CD4-positive, alpha-beta T cell treated with Interleukin-10 for 1 hour (primary cell): ENCODE data around the gene LMBR1L.
"Not testable (repeated sequence)": the region's sequence is repeated elsewhere in the genome, so short reads cannot be mapped to it uniquely, and the experiment has no call there.

ENCODE experiments used
- DNase-seq: peaks from one replicate; pipeline ENCODE4 v3.0.0-alpha.2; 2020

Gene LMBR1L

DNA sequence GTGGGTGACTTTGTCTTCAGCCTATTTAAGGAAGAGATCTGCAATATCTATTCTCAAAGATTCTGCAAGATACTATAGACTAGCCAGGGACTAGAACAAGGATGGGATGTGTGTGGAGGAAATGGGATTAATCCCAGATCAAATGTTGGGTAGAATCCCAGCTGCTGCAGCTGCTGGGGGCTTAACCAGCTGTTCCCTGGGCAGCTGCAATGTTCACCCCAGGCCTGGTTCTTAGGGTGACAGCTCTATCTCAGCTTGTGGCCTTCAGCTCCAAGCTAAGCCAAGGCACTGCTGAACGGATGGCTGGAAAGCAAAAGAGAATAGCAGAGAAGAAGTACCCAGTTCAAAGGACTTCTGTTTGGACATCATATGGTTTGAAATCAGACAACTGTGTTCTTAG, 30.9 kb downstream of the LMBR1L start:
- DNase-seq = no peak

DNA sequence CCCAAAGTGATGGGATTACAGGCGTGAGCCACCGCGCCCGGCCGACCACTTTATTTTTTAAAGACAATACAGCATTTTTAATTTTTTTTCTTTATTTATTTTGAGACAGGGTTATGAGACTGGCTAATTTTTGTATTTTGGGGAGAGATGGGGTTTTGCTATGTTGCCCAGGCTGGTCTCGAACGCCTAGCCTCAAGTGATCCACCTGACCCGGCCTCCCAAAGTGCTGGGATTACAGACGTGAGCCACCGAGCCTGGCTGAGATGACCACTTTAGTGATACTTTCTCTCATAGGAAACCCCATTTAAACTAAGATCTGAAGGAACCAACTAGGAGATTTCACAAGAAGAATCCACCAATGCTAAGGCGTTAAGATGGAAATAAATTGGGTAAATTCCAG, 39.7 kb downstream of the LMBR1L start:
- no peak for DNase-seq

DNA sequence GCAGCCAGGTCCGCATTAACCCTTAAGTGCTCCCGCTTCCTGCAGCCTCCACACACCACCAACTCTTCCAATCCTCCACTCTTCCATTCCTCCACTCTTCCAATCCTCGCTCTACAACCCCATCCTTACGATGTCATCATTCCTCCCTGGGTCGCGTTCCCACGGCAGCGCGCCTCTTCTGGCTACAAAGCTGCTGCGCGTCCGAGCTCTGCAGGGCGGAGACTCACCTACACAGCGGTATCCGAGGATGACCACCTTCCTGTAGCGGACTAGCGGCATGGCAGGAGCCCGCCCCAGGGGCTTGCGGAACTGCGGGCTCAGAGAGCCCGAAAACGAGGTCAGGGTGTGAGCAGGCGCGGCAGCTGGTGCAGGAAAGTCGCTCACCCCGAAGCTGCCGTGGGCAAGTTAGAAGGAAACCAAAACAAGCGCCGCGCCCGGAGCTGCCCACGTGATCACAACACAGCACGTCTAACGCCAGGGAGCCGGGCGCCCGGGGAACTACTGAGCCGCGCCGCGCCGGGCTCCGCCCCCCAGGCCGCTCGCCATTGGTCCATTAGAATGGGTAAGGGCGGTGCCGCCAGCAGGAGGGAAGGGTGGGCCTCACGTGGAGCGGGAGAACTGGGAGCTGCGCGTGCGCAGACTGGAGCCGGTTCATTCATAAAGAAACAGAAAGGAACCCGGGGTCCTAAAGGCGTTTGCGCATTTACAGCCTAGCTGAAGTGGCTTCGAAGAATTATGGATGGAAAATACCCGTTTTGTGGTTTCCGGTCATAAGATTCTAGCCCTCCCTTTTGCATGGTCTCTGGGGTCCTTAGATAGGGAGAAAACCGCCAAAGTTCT, 40.9 kb downstream of the LMBR1L start, which contains the start of gene RHEBL1:
RHEBL1 (minus strand) TSS at position 473 of the 840 bp plus-strand sequence; CDS start at position 279, 194 bp downstream.
- DNase-seq = peak; percentile 99

GRCh38 chr12:49068879-49069506, 41.7 kb downstream of the LMBR1L start:
- DNase-seq = no peak

- DNase-seq = no peak
These were observed 44.5 kb downstream of the LMBR1L start for GRCh38 chr12:49066120-49066519.

- DNase-seq = no peak
These were observed 45.9 kb downstream of the LMBR1L start for GRCh38 chr12:49064767-49065152.

DNA sequence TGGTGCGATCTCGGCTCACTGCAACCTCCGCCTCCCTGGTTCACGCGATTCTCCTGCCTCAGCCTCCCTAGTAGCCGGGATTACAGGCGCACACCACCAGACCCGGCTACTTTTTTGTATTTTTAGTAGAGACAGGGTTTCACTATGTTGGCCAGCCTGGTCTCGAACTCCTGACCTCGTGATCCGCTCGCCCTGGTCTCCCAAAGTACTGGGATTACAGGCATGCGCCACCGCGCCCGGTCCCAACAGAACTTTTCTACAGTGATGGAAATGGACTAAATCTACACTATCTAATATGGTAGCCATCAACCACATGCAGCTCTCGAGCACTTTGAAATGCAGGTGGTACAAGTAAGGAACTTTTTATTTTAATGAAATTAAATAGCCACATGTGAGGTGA, 48.7 kb downstream of the LMBR1L start:
- DNase-seq = not testable (repeated sequence)

- DNase-seq = no peak
These were observed 49.4 kb downstream of the LMBR1L start for GRCh38 chr12:49061157-49061650.

- DNase-seq = peak; percentile 91
These were observed 50.1 kb downstream of the LMBR1L start, which contains the start of gene KMT2D for GRCh38 chr12:49060237-49061156. KMT2D (minus strand) TSS chr12:49060794; CDS start chr12:49055324, 5,470 bp downstream.

- DNase-seq = peak; percentile 18
These were observed 51.1 kb downstream of the LMBR1L start for GRCh38 chr12:49059299-49060171.

DNA sequence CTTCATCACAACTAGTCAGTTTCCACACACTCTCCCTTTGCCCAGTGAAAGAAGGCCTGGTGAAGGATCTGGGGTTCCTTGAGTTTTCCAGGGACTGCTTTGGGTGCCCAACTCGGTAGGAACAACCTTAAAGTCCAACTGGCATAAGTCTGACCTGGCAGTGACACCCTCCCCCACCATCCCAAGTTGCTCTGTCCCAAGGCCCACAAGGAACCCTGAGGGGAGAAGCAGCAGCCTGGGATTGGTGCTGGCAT, 51.7 kb downstream of the LMBR1L start:
- DNase-seq = no peak

- no peak for DNase-seq
These were observed 52.1 kb downstream of the LMBR1L start for GRCh38 chr12:49058366-49059044.

DNA sequence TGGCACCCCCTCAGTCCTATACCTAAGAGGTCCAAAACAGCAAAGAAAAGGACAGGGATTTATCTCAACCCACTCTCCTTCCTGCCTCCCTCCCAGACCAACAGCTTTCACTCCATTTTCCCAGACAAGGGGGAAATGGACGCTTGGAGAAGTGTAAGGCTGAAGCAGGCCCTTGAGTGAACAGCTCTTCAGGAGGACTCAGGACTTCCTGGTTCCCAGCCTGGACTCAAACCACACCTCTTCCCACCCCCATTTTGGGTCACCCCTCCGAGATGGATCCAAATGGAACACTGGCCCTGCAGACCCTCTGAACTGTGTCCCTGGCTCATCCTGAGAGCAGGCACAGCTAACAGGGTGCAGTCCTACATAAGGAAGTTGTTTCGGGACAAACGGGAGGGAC, 52.8 kb downstream of the LMBR1L start:
- no peak for DNase-seq

DNA sequence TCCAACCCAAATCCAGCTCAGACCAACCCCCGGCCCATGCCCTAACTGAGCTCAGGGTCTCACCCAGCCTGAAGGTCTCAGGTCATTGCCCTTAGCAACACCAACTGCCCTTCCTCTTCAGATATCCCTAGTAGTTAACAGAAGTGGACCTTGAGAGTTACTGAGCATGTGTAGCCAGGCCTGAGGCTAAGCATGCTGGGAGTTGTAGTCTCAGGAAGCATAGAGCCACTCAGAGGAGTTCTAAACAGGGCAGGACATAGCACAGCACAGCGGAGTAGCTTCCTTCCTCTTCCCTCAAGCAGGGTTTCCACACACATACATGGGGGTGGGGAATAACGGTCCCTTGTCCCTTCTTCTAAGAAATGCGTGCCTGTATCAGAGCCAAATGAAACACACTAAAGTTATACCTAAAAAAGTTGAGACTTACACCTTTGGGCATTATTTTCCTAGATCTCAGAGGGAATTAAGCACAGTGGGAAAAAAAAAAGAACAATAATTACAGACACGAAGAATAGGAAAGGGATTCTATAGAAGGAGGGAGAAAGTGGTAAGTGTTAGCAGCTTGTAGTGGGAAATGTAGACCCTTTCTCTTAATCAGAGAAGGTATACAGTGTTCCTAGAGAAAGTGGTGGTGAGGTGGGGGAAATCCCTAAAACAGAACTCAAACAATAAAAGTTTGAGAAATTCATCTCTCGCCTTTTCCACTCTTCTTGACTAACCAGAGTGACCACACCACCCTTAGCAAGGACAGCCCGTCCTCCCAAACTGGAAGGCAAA, 54.5 kb downstream of the LMBR1L start:
- DNase-seq = peak; percentile 77

GRCh38 chr12:49055092-49055491, 55.6 kb downstream of the LMBR1L start:
- no peak for DNase-seq

DNA sequence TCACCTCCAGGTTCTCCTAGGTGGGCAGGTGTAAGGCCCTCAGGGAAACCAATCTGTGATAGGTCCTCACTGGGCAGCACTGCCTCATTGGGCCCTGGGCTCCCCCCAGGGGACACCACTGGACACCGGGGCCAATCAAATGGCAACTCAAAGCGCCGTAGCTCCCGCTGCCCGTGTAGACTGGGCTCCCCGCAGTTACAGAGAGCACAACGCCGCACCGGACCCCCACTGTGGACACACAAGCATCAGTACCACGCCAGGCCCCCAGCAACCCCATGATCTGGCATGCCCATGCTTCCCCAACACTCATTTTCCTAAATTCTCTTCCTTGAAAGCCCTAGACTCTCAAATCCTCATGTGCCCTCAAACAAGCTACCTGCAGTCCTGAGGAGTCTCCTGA, 56.1 kb downstream of the LMBR1L start:
- DNase-seq = no peak

DNA sequence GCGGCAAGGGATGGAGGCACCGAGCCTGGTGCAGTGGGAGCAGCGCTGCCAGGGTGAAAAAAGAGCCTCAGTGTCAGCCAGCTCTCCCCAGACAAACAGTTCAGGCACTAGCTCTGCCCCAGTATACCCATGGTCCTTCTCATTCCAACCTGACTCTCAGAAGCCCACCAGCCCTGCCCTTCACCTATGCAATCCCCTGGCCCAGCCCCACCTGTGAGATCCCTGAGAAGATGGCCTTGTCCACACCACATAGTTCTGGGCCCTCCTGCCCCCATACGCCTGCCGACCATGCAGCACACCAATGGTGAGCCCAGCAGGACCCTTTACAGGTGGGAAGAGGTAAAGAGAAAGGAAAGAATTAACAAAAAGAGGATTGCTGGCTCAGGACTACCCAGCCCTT, 56.6 kb downstream of the LMBR1L start:
- no peak for DNase-seq

DNA sequence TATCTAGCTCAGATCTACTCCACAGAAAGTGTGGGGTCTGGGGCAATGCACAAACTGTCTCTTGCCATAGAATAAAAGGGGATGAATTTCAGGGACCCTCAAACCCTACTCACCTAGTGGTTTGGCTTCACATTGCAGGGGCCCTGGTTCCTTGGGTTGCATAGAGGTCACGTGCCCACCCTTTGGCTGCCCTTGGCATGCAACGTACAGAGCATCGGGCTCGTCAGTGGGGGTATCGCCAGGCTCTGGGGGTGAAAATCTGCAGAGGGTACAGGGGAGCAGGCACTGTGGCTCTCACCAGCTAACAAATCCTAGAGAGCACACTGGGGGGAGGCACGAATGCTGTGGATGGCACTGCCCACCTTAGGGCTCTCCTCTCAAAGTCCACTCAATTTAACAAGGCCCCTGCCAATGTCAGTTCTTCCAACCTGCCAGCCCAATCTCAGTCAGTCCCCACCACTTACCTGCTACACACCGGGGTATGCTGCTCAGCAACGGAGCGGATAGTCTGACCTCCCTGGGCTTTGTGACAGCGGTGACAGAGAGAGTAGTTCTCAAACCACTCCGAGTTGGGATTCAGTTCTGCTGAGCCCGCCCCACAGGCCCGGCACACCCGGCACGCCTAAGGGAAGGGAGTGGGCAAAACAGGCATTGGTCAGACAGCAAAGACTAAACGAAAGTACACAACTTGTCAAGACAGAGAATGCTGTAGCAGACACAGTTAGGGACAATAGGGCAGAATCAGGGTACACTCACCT, 58.0 kb downstream of the LMBR1L start:
- DNase-seq = no peak

- DNase-seq = no peak
These were observed 58.7 kb downstream of the LMBR1L start for GRCh38 chr12:49051777-49052438.
